GM19468 (cell line): ENCODE data around the gene GNL3L.
A peak's percentile ranks its signal among the peaks of the same experiment; 100 is the strongest.
"Not testable (repeated sequence)": the region's sequence is repeated elsewhere in the genome, so short reads cannot be mapped to it uniquely, and the experiment has no call there.

Experiments used
- ATAC-seq: cut with Tn5 transposase; IDR thresholded peaks from one replicate; pipeline ENCODE4 v1.9.1; 2021; ENCODE audit warnings: mild to moderate bottlenecking, moderate library complexity, moderate number of reproducible peaks; ENCODE audit not compliant: unreplicated experiment; ENCODE audit errors: extremely low read depth

Gene GNL3L, protein sequence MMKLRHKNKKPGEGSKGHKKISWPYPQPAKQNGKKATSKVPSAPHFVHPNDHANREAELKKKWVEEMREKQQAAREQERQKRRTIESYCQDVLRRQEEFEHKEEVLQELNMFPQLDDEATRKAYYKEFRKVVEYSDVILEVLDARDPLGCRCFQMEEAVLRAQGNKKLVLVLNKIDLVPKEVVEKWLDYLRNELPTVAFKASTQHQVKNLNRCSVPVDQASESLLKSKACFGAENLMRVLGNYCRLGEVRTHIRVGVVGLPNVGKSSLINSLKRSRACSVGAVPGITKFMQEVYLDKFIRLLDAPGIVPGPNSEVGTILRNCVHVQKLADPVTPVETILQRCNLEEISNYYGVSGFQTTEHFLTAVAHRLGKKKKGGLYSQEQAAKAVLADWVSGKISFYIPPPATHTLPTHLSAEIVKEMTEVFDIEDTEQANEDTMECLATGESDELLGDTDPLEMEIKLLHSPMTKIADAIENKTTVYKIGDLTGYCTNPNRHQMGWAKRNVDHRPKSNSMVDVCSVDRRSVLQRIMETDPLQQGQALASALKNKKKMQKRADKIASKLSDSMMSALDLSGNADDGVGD

GRCh38 chrX:54529552-54530356 lies at the start of gene GNL3L:
GNL3L (plus strand) TSS chrX:54530219; CDS start chrX:54532567, 2,348 bp downstream.
- ATAC-seq, result peak; percentile 50

DNA sequence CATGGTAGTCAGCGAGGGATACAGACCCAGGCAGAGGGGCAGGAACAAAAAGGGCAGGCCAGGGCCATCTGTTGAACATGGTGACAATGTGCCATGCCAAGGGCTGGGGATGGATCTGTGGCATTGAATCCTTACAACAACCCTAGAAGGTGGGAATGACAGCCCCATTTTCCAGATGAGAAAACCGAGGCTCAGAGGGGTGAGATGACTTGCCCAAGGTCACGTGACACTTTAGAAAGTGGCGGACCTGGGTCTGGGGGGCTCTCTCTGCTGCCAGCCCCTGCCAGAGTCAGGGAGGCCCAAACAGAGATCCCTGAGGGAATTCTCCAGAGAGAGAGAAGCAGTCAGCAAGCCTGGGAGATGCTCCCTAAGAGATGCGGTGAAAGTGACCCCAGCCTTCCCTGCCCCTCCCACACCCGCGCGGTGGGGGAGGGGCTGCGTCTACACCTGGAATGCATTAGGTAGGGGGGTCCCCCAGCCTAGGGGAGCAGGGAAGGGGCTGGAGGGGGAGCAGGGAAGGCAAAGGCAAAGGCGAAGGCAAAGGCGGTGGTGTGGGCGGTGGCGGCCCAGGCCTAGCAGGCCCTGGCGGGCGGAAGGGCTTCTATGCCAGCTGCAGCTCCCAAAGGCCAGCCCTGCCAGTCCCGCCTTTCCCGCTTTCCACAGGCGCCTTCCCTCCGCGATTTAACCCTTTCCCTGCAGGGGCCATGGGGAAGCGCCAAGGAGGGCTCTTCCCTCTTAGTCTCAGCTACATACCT lies 47.0 kb upstream of the GNL3L start:
- ATAC-seq, result no peak

GRCh38 chrX:54483946-54484345 lies 46.1 kb upstream of the GNL3L start:
- ATAC-seq, result no peak

DNA sequence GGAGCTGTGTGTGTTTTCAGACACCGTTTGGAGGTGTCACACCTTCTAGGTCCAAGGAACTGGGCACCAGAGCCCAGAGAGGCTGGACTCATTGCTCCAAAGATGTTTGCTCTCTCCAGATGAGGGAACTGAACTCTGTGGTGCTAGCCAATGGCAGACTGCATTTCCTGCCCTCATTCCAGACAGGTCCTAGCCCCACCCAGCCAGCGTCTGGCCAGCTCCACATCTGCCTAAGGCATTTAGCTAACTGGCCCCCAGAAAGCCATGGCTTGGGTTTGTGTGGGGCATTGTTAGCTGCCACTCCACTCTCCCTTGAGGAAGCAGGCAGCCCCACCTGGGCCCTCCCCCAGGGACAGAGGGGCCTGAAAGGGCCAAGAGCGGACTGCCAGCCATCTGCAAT lies 45.4 kb upstream of the GNL3L start:
- no peak for ATAC-seq

- not testable (repeated sequence) for ATAC-seq
Measured at GRCh38 chrX:54489819-54490218, 40.2 kb upstream of the GNL3L start.

DNA sequence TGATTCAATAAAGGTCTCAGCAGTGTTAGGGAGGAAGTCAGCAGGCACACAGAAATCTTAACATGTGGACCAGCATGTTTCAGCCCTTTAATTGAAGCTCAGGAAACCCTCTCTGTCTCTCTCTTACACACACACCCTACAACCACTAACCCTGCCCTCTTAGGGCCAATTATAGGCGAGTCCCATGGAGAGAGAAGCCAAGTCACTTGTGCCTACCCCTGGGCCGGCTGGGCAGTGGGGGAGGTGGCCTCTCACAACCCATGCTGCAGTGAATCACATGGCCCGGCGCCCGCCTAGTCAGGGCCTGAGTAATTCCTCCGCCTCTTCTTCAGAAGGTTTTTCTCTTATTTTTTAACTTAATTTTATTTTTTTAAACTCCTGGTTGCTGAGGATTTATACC lies 37.7 kb upstream of the GNL3L start:
- ATAC-seq, result no peak

GRCh38 chrX:54494166-54494988 lies 35.6 kb upstream of the GNL3L start:
- ATAC-seq, result no peak

DNA sequence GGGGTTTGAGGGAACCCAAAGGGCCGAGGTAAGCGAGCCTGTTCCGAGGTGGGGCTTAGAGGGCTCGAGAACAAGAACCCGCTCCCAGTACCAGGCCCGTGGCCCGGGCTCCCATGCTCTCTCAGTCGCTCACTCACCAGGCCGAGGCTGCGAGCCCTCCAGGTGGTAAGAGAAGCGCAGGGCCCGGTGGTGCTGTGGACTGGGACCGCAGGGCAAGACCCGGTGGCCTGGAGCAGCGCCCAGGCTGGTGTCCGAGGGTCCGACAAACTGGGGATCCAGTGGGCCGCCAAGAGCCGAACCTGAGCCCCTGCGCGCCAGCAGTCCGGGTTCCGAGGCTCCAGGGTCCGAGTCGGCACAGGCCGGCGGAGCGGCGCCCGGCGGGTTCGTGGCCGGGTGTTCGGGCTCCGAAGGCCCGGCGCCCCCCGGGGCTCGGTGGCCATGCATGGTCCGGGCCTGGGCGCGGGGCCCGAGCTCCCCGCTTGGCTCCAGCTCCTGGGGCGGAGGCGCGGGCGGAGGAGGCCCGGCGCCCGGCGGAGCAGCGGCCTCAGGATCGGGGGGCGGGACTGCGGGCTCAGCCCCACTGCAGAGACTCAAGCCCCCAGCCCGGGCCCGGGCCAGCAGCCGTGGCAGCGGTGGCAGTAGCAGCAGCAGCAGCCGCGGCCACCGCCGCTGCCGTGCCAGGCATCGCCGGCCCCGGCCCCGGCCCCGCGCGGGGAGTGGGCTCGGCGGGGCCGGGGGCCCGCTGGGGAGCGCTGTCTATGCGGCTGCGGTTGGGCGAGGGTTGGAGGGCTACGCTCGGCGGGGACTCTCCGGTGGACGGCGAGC lies 34.8 kb upstream of the GNL3L start:
- ATAC-seq, result no peak

DNA sequence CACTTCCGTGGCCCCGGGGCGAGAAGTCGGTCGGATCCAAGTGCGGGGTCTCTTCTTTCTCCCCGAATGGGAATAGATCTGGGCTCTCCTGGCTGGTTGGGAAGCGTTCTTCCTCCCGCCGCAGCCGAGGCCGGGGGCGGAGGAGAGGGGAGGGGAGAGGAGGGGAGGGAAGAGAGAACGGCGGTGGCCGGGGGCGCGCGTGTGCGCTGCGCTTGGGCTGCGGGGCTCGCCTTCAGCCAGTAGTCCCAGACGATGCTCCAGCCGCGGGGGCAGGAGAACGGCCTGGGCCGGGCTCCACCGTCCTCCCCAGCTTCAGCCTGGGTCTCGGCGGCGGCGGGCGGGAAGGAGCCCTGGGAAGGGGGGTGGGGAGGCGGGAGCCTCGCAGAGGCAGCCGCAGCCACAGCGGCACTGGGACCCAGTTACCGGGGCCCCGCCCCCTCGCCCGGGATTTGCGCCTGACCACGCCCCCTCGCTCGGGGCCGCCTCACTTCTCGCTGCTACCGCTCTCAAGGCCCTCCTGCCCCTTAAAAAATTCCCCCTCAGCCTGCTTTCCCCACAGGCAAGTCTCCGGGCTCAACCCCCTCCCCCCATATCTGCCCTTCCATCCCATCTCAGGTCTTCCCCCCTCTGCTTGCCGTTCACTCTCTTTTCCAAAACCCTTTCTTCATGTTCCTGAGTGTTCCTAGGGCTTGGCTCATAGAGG lies 34.1 kb upstream of the GNL3L start, which contains the start of gene FGD1:
Gene FGD1 (minus strand): TSS at position 421 of the 703 bp plus-strand sequence. CDS start 802 bp downstream, outside the sequence.
- no peak for ATAC-seq

- ATAC-seq, result no peak
Measured at GRCh38 chrX:54496517-54496852, 33.5 kb upstream of the GNL3L start.

DNA sequence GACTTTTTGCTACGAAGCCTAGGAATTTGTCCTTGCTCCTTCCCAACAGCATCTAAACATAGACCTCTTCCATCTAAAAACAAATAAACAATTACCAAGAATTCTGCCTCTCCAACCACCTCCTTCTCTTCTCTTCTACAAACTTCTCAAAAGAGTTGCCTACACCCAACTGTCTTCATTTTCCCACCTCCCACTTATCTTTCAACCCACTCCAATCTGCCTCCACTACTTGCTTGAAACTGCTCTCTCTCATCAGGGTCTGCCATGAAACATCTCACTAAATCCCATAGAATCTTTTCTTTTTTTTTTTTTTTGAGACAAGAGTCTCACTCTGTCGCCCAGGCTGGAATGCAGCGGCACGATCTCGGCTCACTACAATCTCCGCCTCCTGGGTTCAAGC lies 33.1 kb upstream of the GNL3L start:
- no peak for ATAC-seq

GRCh38 chrX:54509400-54509799 lies 20.6 kb upstream of the GNL3L start:
- ATAC-seq, result no peak

DNA sequence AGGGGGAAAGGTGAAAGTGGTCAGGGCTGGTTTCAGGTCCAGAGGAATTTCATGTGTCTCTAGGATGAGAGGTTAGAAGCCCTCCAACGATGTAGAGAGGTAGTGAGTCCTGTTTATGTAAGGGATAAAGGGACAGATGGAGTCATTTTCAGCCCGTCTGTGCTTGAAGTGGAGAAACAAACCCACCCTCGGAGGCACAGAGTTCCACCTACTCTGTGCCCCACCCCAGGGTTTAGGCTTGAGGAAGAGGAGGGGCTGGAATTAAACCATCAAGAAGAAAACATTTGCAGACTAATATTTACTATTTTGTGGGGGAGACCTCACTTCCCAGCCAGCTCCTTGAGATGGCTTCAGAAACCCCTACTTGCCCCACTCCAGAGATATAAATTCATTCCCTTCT lies 868 bp upstream of the GNL3L start:
- no peak for ATAC-seq

DNA sequence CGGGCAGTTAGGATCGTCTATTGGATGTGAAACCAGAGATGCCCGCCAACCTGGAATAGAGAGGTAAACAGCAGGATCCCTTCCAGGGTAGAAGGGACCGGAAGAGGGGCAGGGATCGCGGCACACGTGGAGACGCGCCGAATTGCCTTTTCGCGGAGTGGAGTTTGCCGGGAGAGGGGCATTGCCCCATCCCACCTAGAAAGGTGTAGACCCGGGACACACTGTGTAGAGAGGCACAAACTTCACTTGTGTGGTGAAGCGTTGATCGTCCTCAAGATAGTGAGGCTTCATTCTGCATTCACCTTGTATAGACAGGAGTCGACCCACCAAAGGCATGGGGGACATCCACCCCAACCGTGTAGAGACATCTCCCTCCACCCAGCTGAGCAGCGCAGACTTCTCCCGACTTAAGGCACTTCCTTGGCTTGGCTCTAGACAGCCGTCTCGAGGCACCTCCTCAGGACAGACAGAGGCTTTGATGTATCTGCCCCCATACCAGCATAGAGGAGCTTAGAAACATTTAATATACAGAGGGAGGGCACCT lies 410 bp downstream of the GNL3L start:
- no peak for ATAC-seq

DNA sequence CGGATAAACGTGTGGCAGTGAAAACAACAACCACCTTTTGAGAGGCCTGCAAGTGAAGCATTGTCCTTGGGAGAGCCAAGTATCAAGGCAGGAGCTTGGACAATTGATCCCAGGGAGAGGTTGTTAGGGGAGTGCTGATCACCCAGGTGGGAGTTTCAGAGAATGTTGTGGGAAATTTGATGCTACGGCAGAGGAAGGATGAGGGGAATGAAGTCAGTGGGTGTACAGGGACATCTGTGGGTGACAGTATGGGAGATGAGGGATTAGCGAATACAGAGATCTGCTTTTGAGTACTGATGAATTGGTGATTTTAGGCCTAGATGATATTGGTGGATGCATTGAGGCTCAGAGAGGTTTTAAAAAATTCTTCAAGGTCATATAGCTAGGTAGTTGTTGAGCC lies 4.3 kb downstream of the GNL3L start:
- no peak for ATAC-seq

DNA sequence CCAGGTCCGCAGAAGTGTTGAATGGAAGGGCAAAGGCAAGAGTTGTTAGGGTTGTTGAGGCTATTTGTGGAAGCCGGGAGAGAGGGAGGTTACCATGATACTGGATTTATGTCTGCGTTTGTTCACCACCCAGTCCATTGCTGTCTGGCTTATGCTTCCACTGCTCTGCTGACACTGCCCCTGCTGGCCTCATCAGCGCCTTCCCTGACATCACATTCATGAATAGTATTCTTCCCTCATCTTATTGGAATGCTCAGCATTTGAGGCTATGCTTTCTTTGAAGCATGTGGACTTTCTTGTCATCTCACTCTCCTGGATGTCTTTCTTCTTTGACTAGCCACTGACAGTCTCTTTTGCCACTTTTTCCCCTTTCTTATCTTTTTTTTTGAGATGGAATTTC lies 10.3 kb downstream of the GNL3L start:
- ATAC-seq, result no peak

DNA sequence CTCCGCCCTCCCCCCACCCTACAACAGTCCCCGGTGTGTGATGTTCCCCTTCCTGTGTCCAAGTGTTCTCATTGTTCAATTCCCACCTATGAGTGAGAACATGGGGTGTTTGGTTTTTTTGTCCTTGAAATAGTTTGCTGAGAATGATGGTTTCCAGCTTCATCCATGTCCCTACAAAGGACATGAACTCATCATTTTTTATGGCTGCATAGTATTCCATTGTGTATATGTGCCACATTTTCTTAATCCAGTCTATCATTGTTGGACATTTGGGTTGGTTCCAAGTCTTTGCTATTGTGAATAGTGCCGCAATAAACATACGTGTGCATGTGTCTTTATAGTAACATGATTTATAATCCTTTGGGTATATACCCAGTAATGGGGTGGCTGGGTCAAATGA lies 12.2 kb downstream of the GNL3L start:
- ATAC-seq, result not testable (repeated sequence)

DNA sequence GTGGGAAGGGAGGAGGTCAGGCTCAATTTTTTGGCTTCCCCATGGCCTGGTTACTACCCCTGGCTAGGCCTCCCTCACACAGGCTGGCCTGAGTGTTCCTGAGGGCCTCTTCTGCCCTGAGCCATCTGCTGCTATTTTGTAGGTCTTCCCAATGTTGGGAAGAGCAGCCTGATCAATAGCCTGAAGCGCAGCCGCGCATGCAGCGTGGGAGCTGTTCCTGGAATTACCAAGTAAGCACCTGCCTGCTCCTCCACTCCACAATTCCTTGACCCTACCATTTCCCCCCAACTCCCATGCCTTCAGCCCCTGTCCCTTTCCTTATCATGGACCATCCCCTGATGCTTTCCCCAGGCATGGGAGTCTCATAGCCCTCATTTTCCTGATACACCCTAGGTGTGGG lies 20.8 kb downstream of the GNL3L start:
- ATAC-seq, result no peak
